Upper lobe of right lung (tissue), 1 donor: ENCODE results near the gene AURKA. TPM values are rescaled to one million over a fixed set of nuclear protein-coding genes. Genes with fewer than 3 reads are reported as not detected.

Source experiments
- ATAC-seq: fragments of 200-7000 bp; cut with Tn5 transposase; one replicate; pipeline ENCODE4 v1.9.1; 2020; ENCODE audit warnings: mild to moderate bottlenecking, moderate library complexity
- DNase-seq: peaks from one replicate; pipeline ENCODE4 v3.0.0-alpha.2; 2020
- H3K27ac ChIP-seq: fragments of 200-600 bp; one replicate; pipeline ENCODE4 v1.8.0; 2022
- H3K27me3 ChIP-seq: fragments of 200-600 bp; one replicate; pipeline ENCODE4 v1.8.0; 2022; ENCODE audit warnings: mild to moderate bottlenecking
- H3K36me3 ChIP-seq: fragments of 200-600 bp; one replicate; pipeline ENCODE4 v1.8.0; 2022
- H3K4me1 ChIP-seq: fragments of 200-600 bp; one replicate; pipeline ENCODE4 v1.8.0; 2022
- H3K4me3 ChIP-seq: fragments of 200-600 bp; one replicate; pipeline ENCODE4 v1.8.0; 2022; ENCODE audit warnings: mild to moderate bottlenecking
- H3K9me3 ChIP-seq: fragments of 200-600 bp; one replicate; pipeline ENCODE4 v1.8.0; 2022
- CTCF ChIP-seq: fragments of 200-600 bp; IDR thresholded peaks from one replicate; pipeline ENCODE4 v1.8.0; 2022; ENCODE audit warnings: antibody characterized with exemption
- intact Hi-C: fragments of 100-400 bp; cut with DNase I; formaldehyde crosslinking; loops from one replicate; pipeline ENCODE4 v1.11.0; 2022
- total RNA-seq: library from RNA; stranded (reverse); fragmentation: NEBNext Ultra II Directional; extraction: Animal tissue kit (Norgen Biotek cat#: 25700); gene quantifications from one replicate; pipeline ENCODE4 v1.2.1, GENCODE V29; 2021
- donor health status: DM: no; HTN: yes; CAD: no; lungs with severe emphysema.

AURKA gene
- total RNA-seq, 1 donor from 2014 or later = 1.5 TPM

GRCh38 chr20:56324806-56325205 lies 67.2 kb downstream of the AURKA start:
- no peaks in the 10 kb centered on the region for H3K4me1 ChIP-seq
- no peak for TF ChIP-seq CTCF
- H3K4me3 ChIP-seq = no peak overlapping the region
- H3K27ac ChIP-seq = no peak overlapping the region
- H3K36me3 ChIP-seq = no peaks in the 10 kb centered on the region
- no peaks in the 10 kb centered on the region for H3K9me3 ChIP-seq
- DNase-seq = no peak
- no peaks in the 10 kb centered on the region for H3K27me3 ChIP-seq
- intact Hi-C loops = no loop called here
- ATAC-seq = no peak

- no peak overlapping the region for H3K27ac ChIP-seq
- DNase-seq = no peak
- no peak for ATAC-seq
- no peak overlapping the region for H3K4me3 ChIP-seq
- no peaks in the 10 kb centered on the region for H3K4me1 ChIP-seq
- intact Hi-C loops = no loop called here
- TF ChIP-seq CTCF = no peak
- no peaks in the 10 kb centered on the region for H3K9me3 ChIP-seq
- H3K36me3 ChIP-seq = no peaks in the 10 kb centered on the region
- H3K27me3 ChIP-seq = no peaks in the 10 kb centered on the region
These were observed 68.4 kb downstream of the AURKA start for GRCh38 chr20:56323656-56324055.

GRCh38 chr20:56323206-56323605 lies 68.8 kb downstream of the AURKA start:
- Histone ChIP-seq H3K4me3 (no peak overlapping the region), H3K9me3 (no peaks in the 10 kb centered on the region), H3K4me1 (no peaks in the 10 kb centered on the region), H3K27me3 (no peaks in the 10 kb centered on the region), H3K36me3 (no peaks in the 10 kb centered on the region), H3K27ac (no peak overlapping the region)
- intact Hi-C loops = no loop called here
- ATAC-seq = no peak
- TF ChIP-seq CTCF = no peak
- no peak for DNase-seq

- ATAC-seq = no peak
- Histone ChIP-seq H3K9me3 (no peaks in the 10 kb centered on the region), H3K27ac (no peak overlapping the region), H3K36me3 (no peaks in the 10 kb centered on the region), H3K27me3 (no peaks in the 10 kb centered on the region), H3K4me1 (no peaks in the 10 kb centered on the region), H3K4me3 (no peak overlapping the region)
- no peak for DNase-seq
- intact Hi-C loops = no loop called here
- TF ChIP-seq CTCF = no peak
These were observed 69.3 kb downstream of the AURKA start for GRCh38 chr20:56322681-56323080.

Other genes with a start within 250 kb of the AURKA start
- gene MC3R, start 143.5 kb downstream of the AURKA start, total RNA-seq = not detected
- gene FAM210B, start 33.2 kb downstream of the AURKA start, total RNA-seq = 39.5 TPM
- gene CSTF1, start 430 bp upstream of the AURKA start, total RNA-seq = 27.8 TPM
- gene CASS4, start 20.0 kb upstream of the AURKA start, total RNA-seq = 40.2 TPM
- gene RTF2, start 76.4 kb upstream of the AURKA start, total RNA-seq = 77.4 TPM
- gene FAM209A, start 132.5 kb upstream of the AURKA start, total RNA-seq = 0.87 TPM
- gene FAM209B, start 141.0 kb upstream of the AURKA start, total RNA-seq = not detected
- gene TFAP2C, start 237.1 kb upstream of the AURKA start, total RNA-seq = 5.2 TPM